ENCODE measurements around the gene ASB4. TPM values are rescaled to one million over a fixed set of nuclear protein-coding genes. Genes with fewer than 3 reads are reported as not detected.

The ASB4 gene
- total and polyA plus RNA-seq, 7 donors = 0.23 to 24.0 (median 10.8) TPM

- no peaks in the 10 kb centered on the region for H3K27me3 ChIP-seq (ENCODE audit: insufficient read depth in 3 of 3, low read length in 2 of 3)
- H3K4me1 ChIP-seq = peaks cover 5% of the 10 kb centered on the region
- intact Hi-C loops (cut with DNase I) = loop anchor here in 1 of 2 donors (5.0 kb wide), 1 partner anchor 1035 kb away; no protein-coding TSS in a partner anchor
- no peaks in the 10 kb centered on the region for H3K36me3 ChIP-seq (ENCODE audit: insufficient read depth in 1 of 2, low read depth in 1 of 2)
- ATAC-seq = no peak
- H3K9me3 ChIP-seq = no peaks in the 10 kb centered on the region
- H3K4me3 ChIP-seq = no peak overlapping the region
- no peak for TF ChIP-seq CTCF (IDR thresholded peaks at IDR 0.05)
- H3K27ac ChIP-seq = no peak overlapping the region
- no peak for DNase-seq
- WGBS, 3 donors = 86 to 94% (median 91%) methylated on average over 4 of the region's 4 CpGs
Measured at GRCh38 chr7:95482424-95482823, 3.3 kb upstream of the ASB4 start.

DNA sequence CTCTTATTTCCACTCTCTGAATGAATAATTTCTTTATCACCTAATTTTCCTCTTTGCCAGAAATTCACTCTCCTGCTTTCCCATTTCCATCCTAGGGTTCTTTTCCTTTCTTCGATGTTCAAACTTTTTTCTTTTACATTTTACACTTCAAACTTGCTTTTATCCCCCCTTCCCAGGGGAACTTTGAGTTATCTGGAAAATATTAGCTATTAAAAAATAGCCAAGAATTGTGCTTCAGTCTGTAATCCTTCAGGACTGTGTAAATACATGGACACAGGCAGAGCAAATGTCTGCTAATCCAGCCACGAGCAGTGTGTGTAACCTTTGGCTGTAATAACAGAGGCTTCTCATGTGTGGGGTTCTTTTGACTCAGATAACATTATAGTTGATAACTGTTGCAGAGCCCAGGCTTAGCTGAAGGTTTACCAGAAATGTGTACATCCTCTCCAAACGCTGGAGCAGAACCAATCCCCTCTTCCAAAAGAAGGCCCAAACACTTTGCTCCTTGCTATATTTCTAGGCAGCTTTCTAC lies 4.6 kb downstream of the ASB4 start:
- H3K4me3 ChIP-seq = no peak overlapping the region
- 29 to 34% (median 32%) methylated on average over 3 of the region's 3 CpGs for WGBS, 3 donors
- peaks cover 19% of the 10 kb centered on the region for H3K4me1 ChIP-seq
- TF ChIP-seq CTCF (IDR thresholded peaks at IDR 0.05) = no peak
- intact Hi-C loops (cut with DNase I) = no loop called here
- H3K9me3 ChIP-seq = no peaks in the 10 kb centered on the region
- ATAC-seq (peak in 3 of 4 donors; percentile 34 to 49 (median 46)), DNase-seq (no peak)
- H3K27ac ChIP-seq = peak overlapping the region; percentile 57
- H3K36me3 ChIP-seq (ENCODE audit: insufficient read depth in 1 of 2, low read depth in 1 of 2) = no peaks in the 10 kb centered on the region
- H3K27me3 ChIP-seq (ENCODE audit: insufficient read depth in 3 of 3, low read length in 2 of 3) = no peaks in the 10 kb centered on the region

DNA sequence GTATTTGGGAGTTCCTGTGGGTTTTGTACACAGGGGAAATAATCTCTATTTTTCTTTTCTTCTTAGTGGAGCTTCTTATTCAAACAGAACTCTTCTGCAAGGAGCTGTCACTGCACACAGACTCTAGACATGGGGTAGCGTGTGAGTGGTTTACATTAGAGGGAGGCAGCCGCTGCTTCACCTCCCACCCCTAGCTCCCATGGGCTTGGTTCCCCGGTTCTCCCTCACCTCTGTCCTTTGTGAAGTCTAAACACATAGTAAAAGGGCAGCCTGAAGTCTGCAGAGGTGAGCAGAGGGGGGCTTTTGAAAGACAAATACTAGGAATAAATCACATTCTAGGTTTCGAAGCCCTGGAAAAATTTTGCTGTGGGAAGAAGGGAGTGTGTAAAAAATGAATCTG lies 5.5 kb downstream of the ASB4 start:
- H3K4me1 ChIP-seq = peaks cover 16% of the 10 kb centered on the region
- 90 to 93% (median 92%) methylated on average over 4 of the region's 4 CpGs for WGBS, 3 donors
- no peaks in the 10 kb centered on the region for H3K9me3 ChIP-seq
- H3K27me3 ChIP-seq (ENCODE audit: insufficient read depth in 3 of 3, low read length in 2 of 3) = no peaks in the 10 kb centered on the region
- no peak for TF ChIP-seq CTCF (IDR thresholded peaks at IDR 0.05)
- H3K27ac ChIP-seq = no peak overlapping the region
- intact Hi-C loops (cut with DNase I) = no loop called here
- ATAC-seq (no peak), DNase-seq (no peak)
- H3K36me3 ChIP-seq (ENCODE audit: insufficient read depth in 1 of 2, low read depth in 1 of 2) = peaks cover 0 to 7% of the 10 kb centered on the region in 2 donors
- no peak overlapping the region for H3K4me3 ChIP-seq

GRCh38 chr7:95491634-95492314 lies 6.0 kb downstream of the ASB4 start:
- no peak overlapping the region for H3K4me3 ChIP-seq
- H3K27me3 ChIP-seq (ENCODE audit: insufficient read depth in 3 of 3, low read length in 2 of 3) = no peaks in the 10 kb centered on the region
- peaks cover 16% of the 10 kb centered on the region for H3K4me1 ChIP-seq
- intact Hi-C loops (cut with DNase I) = no loop called here
- no peaks in the 10 kb centered on the region for H3K9me3 ChIP-seq
- peaks cover 0 to 13% of the 10 kb centered on the region in 2 donors for H3K36me3 ChIP-seq (ENCODE audit: insufficient read depth in 1 of 2, low read depth in 1 of 2)
- 73 to 86% (median 85%) methylated on average over 2 of the region's 2 CpGs for WGBS, 3 donors
- no peak for ATAC-seq
- TF ChIP-seq CTCF (IDR thresholded peaks at IDR 0.05) = no peak
- H3K27ac ChIP-seq = no peak overlapping the region
- DNase-seq = no peak

Data from psoas muscle (tissue), 8 donors.